Breast epithelium (tissue), 4 donors: ENCODE data around the gene SLC37A3. TPM values are rescaled to one million over a fixed set of nuclear protein-coding genes. Genes with fewer than 3 reads are reported as not detected.

Experiments
- DNase-seq, 2 donors: peaks; one replicate each; pipeline ENCODE4 v3.0.0-alpha.2; 2019; ENCODE audit warnings: low spot score in 2 of 2
- H3K27ac ChIP-seq, 2 donors: fragments of 200-600 bp; sonication (generic) in 1 of 2; one replicate each; pipeline ENCODE4 v1.5.1; 2016 to 2019; ENCODE audit warnings: mild to moderate bottlenecking in 1 of 2
- H3K27me3 ChIP-seq, 2 donors: fragments of 200-600 bp; sonication (generic) in 1 of 2; one replicate each; pipeline versions ENCODE4 v1.5.1 to v1.6.0; 2017 to 2019; ENCODE audit warnings: control low read depth in 1 of 2, mild to moderate bottlenecking in 1 of 2
- H3K36me3 ChIP-seq: fragments of 200-600 bp; one replicate; pipeline ENCODE4 v1.5.1; 2019
- H3K4me1 ChIP-seq, 2 donors: fragments of 200-600 bp; sonication (generic); one replicate each; pipeline ENCODE4 v1.5.1; 2016 to 2019; ENCODE audit warnings: control low read depth in 1 of 2
- H3K4me3 ChIP-seq, 3 donors: fragments of 200-600 bp; sonication (generic); 1 replicate in 2 of 3; 2 replicates in 1 of 3; pipeline ENCODE4 v1.5.1; 2016 to 2019; ENCODE audit warnings: mild to moderate bottlenecking in 3 of 3, moderate library complexity in 2 of 3
- H3K9me3 ChIP-seq, 2 donors: fragments of 200-600 bp; sonication (generic) in 1 of 2; one replicate each; pipeline ENCODE4 v1.5.1; 2016 to 2019; ENCODE audit warnings: control low read depth in 1 of 2
- CTCF ChIP-seq, 3 donors: fragments of 450-650 bp; IDR thresholded peaks; one replicate each; pipeline ENCODE4 v1.5.1; 2016 to 2017; ENCODE audit warnings: antibody characterized with exemption in 3 of 3, mild to moderate bottlenecking in 3 of 3, moderate library complexity in 3 of 3
- POLR2A ChIP-seq: fragments of 450-650 bp; IDR thresholded peaks from one replicate; pipeline ENCODE4 v1.6.1; 2016; ENCODE audit warnings: antibody characterized with exemption, mild to moderate bottlenecking, moderate library complexity
- POLR2AphosphoS5 ChIP-seq, 3 donors: sonication (generic); formaldehyde crosslinking; IDR thresholded peaks; one replicate each; pipeline ENCODE4 v1.6.1; 2017; ENCODE audit warnings: antibody characterized with exemption in 3 of 3
- intact Hi-C: fragments of 100-400 bp; cut with DNase I; formaldehyde crosslinking; loops from one replicate; pipeline ENCODE4 v1.15.1; 2023; ENCODE audit warnings: low total_unique reads
- total RNA-seq, 3 donors: library from RNA; depleted of rRNA; stranded (reverse); fragments of >200 nt; gene quantifications; one replicate each; pipeline ENCODE4 v1.1.0, GENCODE V29; 2016

Gene SLC37A3
- total RNA-seq, 3 donors from 2014 or later = 64.0 to 89.8 (median 79.3) TPM

- intact Hi-C loops = no loop called here
- no peak for DNase-seq
- no peaks in the 10 kb centered on the region for H3K27me3 ChIP-seq
Measured at GRCh38 chr7:140398821-140399220, 491 bp upstream of the SLC37A3 start.

GRCh38 chr7:140393756-140394306, 4.5 kb downstream of the SLC37A3 start:
- H3K27me3 ChIP-seq = no peaks in the 10 kb centered on the region
- no peak overlapping the region for H3K4me3 ChIP-seq
- no peaks in the 10 kb centered on the region for H3K9me3 ChIP-seq
- no peak overlapping the region for H3K27ac ChIP-seq
- H3K4me1 ChIP-seq = no peaks in the 10 kb centered on the region
- H3K36me3 ChIP-seq = no peaks in the 10 kb centered on the region
- DNase-seq = no peak
- TF ChIP-seq CTCF (IDR thresholded peaks at IDR 0.05) (no peak), POLR2AphosphoS5 (IDR thresholded peaks at IDR 0.05) (no peak), POLR2A (no peak)
- intact Hi-C loops = loop anchor here (2.0 kb wide), 1 partner anchor 53 kb away; no protein-coding TSS in a partner anchor

More at GRCh38 chr7:140398821-140399220, 491 bp upstream of the SLC37A3 start:
- Histone ChIP-seq H3K4me1 (no peaks in the 10 kb centered on the region), H3K4me3 (peak overlapping the region in 1 of 3 donors; percentile 95), H3K9me3 (no peaks in the 10 kb centered on the region), H3K36me3 (no peaks in the 10 kb centered on the region), H3K27ac (no peak overlapping the region)
- TF ChIP-seq CTCF (IDR thresholded peaks at IDR 0.05) = no peak
- TF ChIP-seq POLR2A = no peak
- no peak for TF ChIP-seq POLR2AphosphoS5 (IDR thresholded peaks at IDR 0.05)

GRCh38 chr7:140391634-140392033, 6.7 kb downstream of the SLC37A3 start:
- no peak for DNase-seq
- no peaks in the 10 kb centered on the region for H3K4me1 ChIP-seq
- no peaks in the 10 kb centered on the region for H3K27me3 ChIP-seq
- intact Hi-C loops = loop anchor here (2.0 kb wide), 1 partner anchor 55 kb away; no protein-coding TSS in a partner anchor
- no peaks in the 10 kb centered on the region for H3K9me3 ChIP-seq
- no peak overlapping the region for H3K27ac ChIP-seq
- no peaks in the 10 kb centered on the region for H3K36me3 ChIP-seq
- TF ChIP-seq CTCF (IDR thresholded peaks at IDR 0.05) = no peak
- no peak for TF ChIP-seq POLR2AphosphoS5 (IDR thresholded peaks at IDR 0.05)
- no peak for TF ChIP-seq POLR2A
- no peak overlapping the region for H3K4me3 ChIP-seq

GRCh38 chr7:140390466-140391190, 7.7 kb downstream of the SLC37A3 start:
- H3K36me3 ChIP-seq = no peaks in the 10 kb centered on the region
- no peaks in the 10 kb centered on the region for H3K9me3 ChIP-seq
- H3K27me3 ChIP-seq = no peaks in the 10 kb centered on the region
- H3K4me1 ChIP-seq = no peaks in the 10 kb centered on the region
- no peak for TF ChIP-seq POLR2AphosphoS5 (IDR thresholded peaks at IDR 0.05)
- no peak for TF ChIP-seq CTCF (IDR thresholded peaks at IDR 0.05)
- DNase-seq = no peak
- no peak overlapping the region for H3K27ac ChIP-seq
- no peak overlapping the region for H3K4me3 ChIP-seq
- intact Hi-C loops = no loop called here

- Histone ChIP-seq H3K4me1 (no peaks in the 10 kb centered on the region), H3K27me3 (no peaks in the 10 kb centered on the region), H3K27ac (no peak overlapping the region), H3K36me3 (no peaks in the 10 kb centered on the region), H3K9me3 (no peaks in the 10 kb centered on the region), H3K4me3 (no peak overlapping the region)
- DNase-seq = no peak
- intact Hi-C loops = no loop called here
- TF ChIP-seq CTCF (IDR thresholded peaks at IDR 0.05) (no peak), POLR2AphosphoS5 (IDR thresholded peaks at IDR 0.05) (no peak), POLR2A (no peak)
Measured at GRCh38 chr7:140390034-140390433, 8.3 kb downstream of the SLC37A3 start.
